ENCODE data around the gene ST8SIA5. TPM values are rescaled to one million over a fixed set of nuclear protein-coding genes. Genes with fewer than 3 reads are reported as not detected.

ST8SIA5 gene
- total and polyA plus RNA-seq, 2 of the 13 experiments (the other 11 are each of a cell fraction or from before 2014, with no cell fraction given) = 0.07 to 0.20 TPM

GRCh38 chr18:46750626-46751025 is 6.2 kb downstream of the ST8SIA5 start:
- no peaks in the 10 kb centered on the region for H3K9me3 ChIP-seq (ENCODE audit: low read length)
- no peaks in the 10 kb centered on the region for H3K36me3 ChIP-seq (replicated peaks in 1 of 2; ENCODE audit: control insufficient read depth in 1 of 2, insufficient read depth in 2 of 2, low read length in 2 of 2)
- intact Hi-C loops (cut with micrococcal nuclease; ENCODE audit: unreplicated experiment) (no loop called here), in situ Hi-C loops (cut with HindIII; ENCODE audit: extremely low pct_ligation_motif_present, low pct_unique_long_range_greater_than_20kb) (no loop called here)
- 24% methylated on average over 6 of the region's 6 CpGs for WGBS (ENCODE audit: low lambda C conversion rate)
- no peak for TF ChIP-seq NFKB2 (CRISPR knock-in tag; IDR thresholded peaks at IDR 0.05; ENCODE audit: borderline replicate concordance)
- no peak for TF ChIP-seq CEBPZ (IDR thresholded peaks at IDR 0.05; ENCODE audit: low read length)
- TF ChIP-seq SP5 (CRISPR knock-in tag; IDR thresholded peaks at IDR 0.05; ENCODE audit: borderline replicate concordance, low read depth) = no peak
- H3K9ac ChIP-seq (ENCODE audit: insufficient read depth, low read depth, low read length) = no peak overlapping the region
- no peak overlapping the region for H3K4me3 ChIP-seq (replicated peaks in 1 of 3; ENCODE audit: insufficient read depth in 1 of 3, low read depth in 2 of 3, low read length in 3 of 3)
- ChIA-PET CTCF (ENCODE audit: low intra/inter-chr PET ratio, low total read pairs) (no interaction called here), POLR2A (no interaction called here)
- DNase-seq (ENCODE audit: low spot score) = no peak
- no TSS peak for BruUV-seq (replicated peaks)
- no peak overlapping the region for H3K4me2 ChIP-seq (ENCODE audit: low read depth, low read length)
- H3K27me3 ChIP-seq (ENCODE audit: control insufficient read depth in 1 of 2, insufficient read depth in 2 of 2, low read length in 2 of 2) = peaks cover 2 to 22% of the 10 kb centered on the region in 2 experiments; a peak in 3 of 5 replicates
- no peaks in the 10 kb centered on the region for H3K79me2 ChIP-seq (ENCODE audit: insufficient read depth, low read length)
- ATAC-seq = no peak
- H2AFZ ChIP-seq (ENCODE audit: low read length) = no peak overlapping the region
- H3K27ac ChIP-seq (ENCODE audit: extremely low read length, insufficient read depth, low read length) = no peak overlapping the region
- no peak for FAIRE-seq
- no peaks in the 10 kb centered on the region for H4K20me1 ChIP-seq (ENCODE audit: insufficient read depth, low read length)
- no peaks in the 10 kb centered on the region for H3K4me1 ChIP-seq (ENCODE audit: insufficient read depth, low read length)

- H3K4me3 ChIP-seq (replicated peaks in 1 of 3; ENCODE audit: insufficient read depth in 1 of 3, low read depth in 2 of 3, low read length in 3 of 3) = no peak overlapping the region
- in situ Hi-C loops (cut with HindIII; ENCODE audit: extremely low pct_ligation_motif_present, low pct_unique_long_range_greater_than_20kb) (no loop called here), intact Hi-C loops (cut with micrococcal nuclease; ENCODE audit: unreplicated experiment) (no loop called here)
- H3K4me2 ChIP-seq (ENCODE audit: low read depth, low read length) = no peak overlapping the region
- no peak overlapping the region for H3K27ac ChIP-seq (ENCODE audit: extremely low read length, insufficient read depth, low read length)
- H4K20me1 ChIP-seq (ENCODE audit: insufficient read depth, low read length) = no peaks in the 10 kb centered on the region
- WGBS (ENCODE audit: low lambda C conversion rate) = 53% methylated on average over 2 of the region's 2 CpGs
- BruUV-seq (replicated peaks) = no TSS peak
- no peaks in the 10 kb centered on the region for H3K9me3 ChIP-seq (ENCODE audit: low read length)
- no peak overlapping the region for H3K9ac ChIP-seq (ENCODE audit: insufficient read depth, low read depth, low read length)
- no peaks in the 10 kb centered on the region for H3K36me3 ChIP-seq (replicated peaks in 1 of 2; ENCODE audit: control insufficient read depth in 1 of 2, insufficient read depth in 2 of 2, low read length in 2 of 2)
- H2AFZ ChIP-seq (ENCODE audit: low read length) = no peak overlapping the region
- H3K27me3 ChIP-seq (ENCODE audit: control insufficient read depth in 1 of 2, insufficient read depth in 2 of 2, low read length in 2 of 2) = peaks cover 0 to 3% of the 10 kb centered on the region in 2 experiments; a peak in 1 of 5 replicates
- ChIA-PET CTCF (ENCODE audit: low intra/inter-chr PET ratio, low total read pairs) (no interaction called here), POLR2A (no interaction called here)
- H3K4me1 ChIP-seq (ENCODE audit: insufficient read depth, low read length) = no peaks in the 10 kb centered on the region
- FAIRE-seq = no peak
- no peaks in the 10 kb centered on the region for H3K79me2 ChIP-seq (ENCODE audit: insufficient read depth, low read length)
- no peak for DNase-seq (ENCODE audit: low spot score)
- ATAC-seq = no peak
- TF ChIP-seq ZNF839 (CRISPR knock-in tag; IDR thresholded peaks at IDR 0.05; ENCODE audit: borderline replicate concordance) (no peak), ARID4A (CRISPR knock-in tag; IDR thresholded peaks at IDR 0.05; ENCODE audit: borderline replicate concordance) (no peak), ZNF670 (CRISPR knock-in tag; IDR thresholded peaks at IDR 0.05; ENCODE audit: borderline replicate concordance) (no peak), IRF2 (CRISPR knock-in tag; IDR thresholded peaks at IDR 0.05) (no peak), TRAFD1 (CRISPR knock-in tag; IDR thresholded peaks at IDR 0.05; ENCODE audit: borderline replicate concordance) (no peak)
Measured at GRCh38 chr18:46748466-46748865, 8.4 kb downstream of the ST8SIA5 start.
